ENCODE results near the gene PLPP3. TPM values are rescaled to one million over a fixed set of nuclear protein-coding genes. Genes with fewer than 3 reads are reported as not detected.

Gene PLPP3
- total RNA-seq, 6 donors from 2014 or later = 30.7 to 117 (median 55.5) TPM

DNA sequence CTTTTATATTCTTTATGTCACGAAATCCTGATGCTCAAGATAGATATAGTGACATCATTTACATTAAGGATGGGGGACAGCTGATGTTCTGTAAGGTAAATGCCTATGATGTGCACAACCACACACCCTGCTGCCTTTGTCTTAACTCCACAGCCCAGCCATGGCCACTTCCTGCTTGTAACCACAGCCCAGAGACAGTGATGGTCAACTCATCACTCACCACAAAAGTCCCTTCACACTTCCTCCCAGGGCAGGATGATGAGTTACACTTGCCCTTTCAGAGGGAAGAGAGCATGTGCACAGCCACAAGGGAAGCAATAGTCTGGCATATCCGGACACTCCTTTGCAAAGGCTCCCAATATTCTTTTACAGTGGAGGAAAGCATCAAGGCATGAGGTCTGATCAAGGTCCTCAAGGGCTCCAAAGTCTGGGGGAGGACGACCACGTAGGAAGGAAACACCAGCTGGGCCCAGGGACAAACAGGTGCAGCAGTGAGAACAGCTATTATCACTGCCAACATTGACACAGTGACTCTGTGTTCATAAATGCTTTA, 53.8 kb downstream of the PLPP3 start:
- Histone ChIP-seq H3K27me3 (no peaks in the 10 kb centered on the region), H3K4me3 (no peak overlapping the region), H3K27ac (peak overlapping the region in 2 of 4 donors; percentile 31 to 42), H3K9me3 (no peaks in the 10 kb centered on the region), H3K36me3 (peaks cover 0 to 29% (median 4%) of the 10 kb centered on the region in 4 donors), H3K4me1 (peaks cover 33 to 65% (median 41%) of the 10 kb centered on the region in 4 donors)
- 57 to 58% methylated on average over 4 of the region's 4 CpGs for WGBS, 2 donors
- peak; percentile 80 to 82 for ATAC-seq (ENCODE audit: low FRiP score in 2 of 2)
- TF ChIP-seq, protein P1, sequence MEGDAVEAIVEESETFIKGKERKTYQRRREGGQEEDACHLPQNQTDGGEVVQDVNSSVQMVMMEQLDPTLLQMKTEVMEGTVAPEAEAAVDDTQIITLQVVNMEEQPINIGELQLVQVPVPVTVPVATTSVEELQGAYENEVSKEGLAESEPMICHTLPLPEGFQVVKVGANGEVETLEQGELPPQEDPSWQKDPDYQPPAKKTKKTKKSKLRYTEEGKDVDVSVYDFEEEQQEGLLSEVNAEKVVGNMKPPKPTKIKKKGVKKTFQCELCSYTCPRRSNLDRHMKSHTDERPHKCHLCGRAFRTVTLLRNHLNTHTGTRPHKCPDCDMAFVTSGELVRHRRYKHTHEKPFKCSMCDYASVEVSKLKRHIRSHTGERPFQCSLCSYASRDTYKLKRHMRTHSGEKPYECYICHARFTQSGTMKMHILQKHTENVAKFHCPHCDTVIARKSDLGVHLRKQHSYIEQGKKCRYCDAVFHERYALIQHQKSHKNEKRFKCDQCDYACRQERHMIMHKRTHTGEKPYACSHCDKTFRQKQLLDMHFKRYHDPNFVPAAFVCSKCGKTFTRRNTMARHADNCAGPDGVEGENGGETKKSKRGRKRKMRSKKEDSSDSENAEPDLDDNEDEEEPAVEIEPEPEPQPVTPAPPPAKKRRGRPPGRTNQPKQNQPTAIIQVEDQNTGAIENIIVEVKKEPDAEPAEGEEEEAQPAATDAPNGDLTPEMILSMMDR (IDR thresholded peaks at IDR 0.05) = no peak
- peak; percentile 54 to 77 for TF ChIP-seq POLR2AphosphoS5 (IDR thresholded peaks at IDR 0.05)
- DNase-seq = peak in 1 of 2 donors; percentile 81

DNA sequence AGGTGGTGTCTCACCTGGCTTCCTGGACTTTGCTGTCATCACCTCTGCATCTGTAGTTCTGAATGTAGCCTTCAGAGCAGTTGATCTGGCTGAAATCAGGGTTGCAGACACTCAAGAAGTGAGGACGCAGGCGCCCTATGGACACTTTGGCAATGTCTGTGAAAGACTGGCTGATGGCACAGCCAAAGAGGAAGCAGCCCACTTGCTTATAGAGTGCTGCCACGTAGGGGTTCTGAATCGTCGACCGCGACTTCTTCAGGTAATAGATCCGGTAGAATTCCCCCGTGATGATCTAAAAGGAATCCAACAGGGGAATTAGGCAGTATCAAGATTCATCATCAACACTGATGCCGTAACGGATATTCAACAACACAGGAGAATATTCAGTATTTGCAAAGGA, 55.1 kb downstream of the PLPP3 start:
- DNase-seq (no peak), ATAC-seq (ENCODE audit: low FRiP score in 2 of 2) (no peak)
- WGBS, 2 donors = 95% methylated on average over 11 of the region's 11 CpGs
- Histone ChIP-seq H3K36me3 (peaks cover 0 to 38% (median 4%) of the 10 kb centered on the region in 4 donors), H3K27me3 (no peaks in the 10 kb centered on the region), H3K4me3 (no peak overlapping the region), H3K27ac (no peak overlapping the region), H3K4me1 (peaks cover 33 to 61% (median 41%) of the 10 kb centered on the region in 4 donors), H3K9me3 (no peaks in the 10 kb centered on the region)
- TF ChIP-seq, protein P1 (IDR thresholded peaks at IDR 0.05) = no peak
- TF ChIP-seq POLR2AphosphoS5 (IDR thresholded peaks at IDR 0.05) (no peak), POLR2A (IDR thresholded peaks at IDR 0.05) (no peak), EP300 (IDR thresholded peaks at IDR 0.05) (no peak)

DNA sequence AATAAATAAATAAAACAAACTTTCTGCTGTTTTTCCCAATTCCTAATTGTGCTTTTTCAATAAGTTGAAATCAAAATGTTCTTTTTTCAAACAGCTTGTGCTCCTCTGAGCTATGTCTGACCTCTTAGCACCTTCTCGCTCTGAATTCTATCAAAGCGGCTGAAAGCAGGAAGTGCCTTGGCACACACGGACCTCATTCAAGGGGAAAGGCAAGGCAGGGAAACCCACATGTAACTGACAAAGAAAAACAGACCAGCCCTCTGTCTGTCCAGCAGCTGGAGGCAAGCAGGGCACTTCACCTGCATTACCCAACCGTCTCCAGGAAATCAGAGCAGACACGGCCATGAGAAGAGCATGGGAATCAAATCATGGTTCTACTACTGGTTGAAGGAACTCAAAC, 56.7 kb downstream of the PLPP3 start:
- DNase-seq = no peak
- WGBS, 2 donors = 43 to 48% methylated on average over 5 of the region's 5 CpGs
- H3K36me3 ChIP-seq = peaks cover 0 to 44% (median 3%) of the 10 kb centered on the region in 4 donors
- peaks cover 29 to 57% (median 40%) of the 10 kb centered on the region in 4 donors for H3K4me1 ChIP-seq
- H3K27ac ChIP-seq = peak overlapping the region in 2 of 4 donors; percentile 12 to 18
- no peaks in the 10 kb centered on the region for H3K27me3 ChIP-seq
- no peak overlapping the region for H3K4me3 ChIP-seq
- ATAC-seq (ENCODE audit: low FRiP score in 2 of 2) = no peak
- no peaks in the 10 kb centered on the region for H3K9me3 ChIP-seq
- no peak for TF ChIP-seq POLR2AphosphoS5 (IDR thresholded peaks at IDR 0.05)
- TF ChIP-seq, protein P1 (IDR thresholded peaks at IDR 0.05) = no peak
- no peak for TF ChIP-seq EP300 (IDR thresholded peaks at IDR 0.05)
- no peak for TF ChIP-seq POLR2A (IDR thresholded peaks at IDR 0.05)

DNA sequence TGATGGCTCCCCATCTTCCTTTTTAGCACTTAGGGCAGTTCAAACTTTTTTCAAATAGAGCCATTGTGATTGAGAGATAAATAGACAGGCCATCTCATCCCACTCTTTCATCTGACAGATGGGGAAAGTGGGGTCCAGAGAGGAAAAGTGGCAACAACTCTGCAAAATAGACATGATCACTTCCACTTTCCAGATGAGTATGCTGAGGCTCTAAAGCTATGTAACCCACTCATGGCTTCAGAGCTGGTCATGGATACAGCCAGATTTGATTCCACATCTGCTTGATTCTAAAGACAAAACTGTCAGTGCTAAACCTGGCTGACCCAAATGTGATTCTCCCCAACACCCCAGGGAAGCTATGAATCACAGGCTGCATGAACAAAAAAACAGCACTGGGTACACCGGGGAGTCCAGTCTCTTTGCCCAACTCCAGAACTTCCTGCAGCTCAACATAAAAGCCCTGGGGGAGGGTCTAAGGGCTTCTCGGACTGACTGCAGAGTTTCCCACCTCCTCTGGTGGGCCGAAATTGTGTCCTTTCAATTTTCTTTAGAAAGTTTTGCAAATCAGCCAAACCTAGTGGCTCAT, 59.3 kb downstream of the PLPP3 start:
- TF ChIP-seq, protein P1 (IDR thresholded peaks at IDR 0.05) = no peak
- TF ChIP-seq POLR2AphosphoS5 (IDR thresholded peaks at IDR 0.05) (no peak), POLR2A (IDR thresholded peaks at IDR 0.05) (no peak), EP300 (IDR thresholded peaks at IDR 0.05) (no peak)
- Histone ChIP-seq H3K27me3 (no peaks in the 10 kb centered on the region), H3K4me3 (no peak overlapping the region), H3K36me3 (peaks cover 0 to 47% (median 3%) of the 10 kb centered on the region in 4 donors), H3K4me1 (peaks cover 34 to 55% (median 40%) of the 10 kb centered on the region in 4 donors), H3K27ac (no peak overlapping the region), H3K9me3 (no peaks in the 10 kb centered on the region)
- DNase-seq (no peak), ATAC-seq (ENCODE audit: low FRiP score in 2 of 2) (no peak)
- 79 to 92% methylated on average over 3 of the region's 3 CpGs for WGBS, 2 donors
